Measurements from ENCODE around the gene CHI3L1. TPM values are rescaled to one million over a fixed set of nuclear protein-coding genes. Genes with fewer than 3 reads are reported as not detected.

The CHI3L1 gene
- total RNA-seq, 1 experiment from 2014 or later, result not detected

GRCh38 chr1:203174324-203174985 is 12.0 kb downstream of the CHI3L1 start (continued):
- TF ChIP-seq, protein P1, sequence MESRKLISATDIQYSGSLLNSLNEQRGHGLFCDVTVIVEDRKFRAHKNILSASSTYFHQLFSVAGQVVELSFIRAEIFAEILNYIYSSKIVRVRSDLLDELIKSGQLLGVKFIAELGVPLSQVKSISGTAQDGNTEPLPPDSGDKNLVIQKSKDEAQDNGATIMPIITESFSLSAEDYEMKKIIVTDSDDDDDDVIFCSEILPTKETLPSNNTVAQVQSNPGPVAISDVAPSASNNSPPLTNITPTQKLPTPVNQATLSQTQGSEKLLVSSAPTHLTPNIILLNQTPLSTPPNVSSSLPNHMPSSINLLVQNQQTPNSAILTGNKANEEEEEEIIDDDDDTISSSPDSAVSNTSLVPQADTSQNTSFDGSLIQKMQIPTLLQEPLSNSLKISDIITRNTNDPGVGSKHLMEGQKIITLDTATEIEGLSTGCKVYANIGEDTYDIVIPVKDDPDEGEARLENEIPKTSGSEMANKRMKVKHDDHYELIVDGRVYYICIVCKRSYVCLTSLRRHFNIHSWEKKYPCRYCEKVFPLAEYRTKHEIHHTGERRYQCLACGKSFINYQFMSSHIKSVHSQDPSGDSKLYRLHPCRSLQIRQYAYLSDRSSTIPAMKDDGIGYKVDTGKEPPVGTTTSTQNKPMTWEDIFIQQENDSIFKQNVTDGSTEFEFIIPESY (IDR thresholded peaks at IDR 0.05; ENCODE audit: extremely low read depth, insufficient replicate concordance, low read length), result no peak
- TF ChIP-seq ZFX (IDR thresholded peaks at IDR 0.05) (no peak), FOSL1 (IDR thresholded peaks at IDR 0.05; ENCODE audit: low read depth) (no peak)

DNA sequence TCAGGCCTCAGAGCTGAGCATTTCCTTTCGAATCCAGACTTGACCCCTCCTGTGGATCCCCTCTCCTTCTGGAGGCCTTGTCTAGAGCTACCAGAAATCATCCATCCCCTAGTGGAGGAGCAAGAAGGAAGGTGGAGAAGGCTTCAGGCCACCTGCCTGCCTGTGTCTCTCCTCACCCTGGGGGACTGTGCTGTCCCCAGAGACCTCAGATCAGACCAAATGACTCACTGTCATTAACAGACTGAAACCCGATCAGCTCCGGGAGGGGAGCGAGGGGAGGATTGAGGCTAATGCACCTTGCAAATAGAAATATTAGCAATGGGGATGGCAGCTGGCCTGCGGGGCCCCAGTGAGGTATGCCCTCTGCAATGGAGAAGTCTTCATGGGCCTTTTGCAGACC is 12.9 kb downstream of the CHI3L1 start:
- Histone ChIP-seq H3K9me2 (ENCODE audit: insufficient read depth) (no peaks in the 10 kb centered on the region), H2AFZ (ENCODE audit: low read depth, low read length, poor library complexity, severe bottlenecking) (no peak overlapping the region), H4K20me1 (ENCODE audit: insufficient read depth) (no peaks in the 10 kb centered on the region), H3K36me3 (ENCODE audit: control insufficient read depth in 1 of 2, insufficient read depth in 2 of 2, low read length in 2 of 2) (no peaks in the 10 kb centered on the region), H3K27me3 (ENCODE audit: insufficient read depth, low read length) (no peaks in the 10 kb centered on the region), H3K9me3 (ENCODE audit: control insufficient read depth in 1 of 2, insufficient read depth in 1 of 2, low read depth in 1 of 2, low read length in 2 of 2) (no peaks in the 10 kb centered on the region), H3K4me3 (replicated peaks in 1 of 2; ENCODE audit: low read depth in 1 of 2, low read length in 2 of 2) (no peak overlapping the region), H3K4me2 (ENCODE audit: low read length) (peak overlapping the region; percentile 52), H3K27ac (ENCODE audit: low read depth, low read length) (no peak overlapping the region), H3K79me2 (ENCODE audit: insufficient read depth, low read length) (no peaks in the 10 kb centered on the region), H3K9ac (ENCODE audit: low read length) (no peak overlapping the region), H3K4me1 (ENCODE audit: control insufficient read depth in 1 of 2, insufficient read depth in 2 of 2, low read length in 2 of 2) (peaks cover 29 to 77% of the 10 kb centered on the region in 2 experiments)
- CTCF ChIA-PET, result interaction anchor here (1.1 to 4.3 kb wide), 7 partner anchors 9 to 133 kb away, joined by 4 to 43 read pairs (median 17); partner anchors contain the start of gene ADORA1
- ATAC-seq, result no peak
- intact Hi-C loops (cut with micrococcal nuclease), result no loop called here
- TF ChIP-seq ELF1 (IDR thresholded peaks at IDR 0.05; ENCODE audit: borderline replicate concordance, low read depth) (no peak), CBX3 (IDR thresholded peaks at IDR 0.05; ENCODE audit: low read depth) (no peak), SP1 (IDR thresholded peaks at IDR 0.05; ENCODE audit: low read depth) (no peak), ZNF274 (IDR thresholded peaks at IDR 0.05; ENCODE audit: low read depth, low read length) (no peak), CEBPB (IDR thresholded peaks at IDR 0.05; ENCODE audit: low read depth) (no peak), ZFX (IDR thresholded peaks at IDR 0.05) (no peak), EGR1 (IDR thresholded peaks at IDR 0.05; ENCODE audit: low read depth) (no peak), POLR2A (IDR thresholded peaks at IDR 0.05; ENCODE audit: borderline replicate concordance, extremely low read depth, insufficient read depth, insufficient read length) (no peak)
- TF ChIP-seq, protein P2, sequence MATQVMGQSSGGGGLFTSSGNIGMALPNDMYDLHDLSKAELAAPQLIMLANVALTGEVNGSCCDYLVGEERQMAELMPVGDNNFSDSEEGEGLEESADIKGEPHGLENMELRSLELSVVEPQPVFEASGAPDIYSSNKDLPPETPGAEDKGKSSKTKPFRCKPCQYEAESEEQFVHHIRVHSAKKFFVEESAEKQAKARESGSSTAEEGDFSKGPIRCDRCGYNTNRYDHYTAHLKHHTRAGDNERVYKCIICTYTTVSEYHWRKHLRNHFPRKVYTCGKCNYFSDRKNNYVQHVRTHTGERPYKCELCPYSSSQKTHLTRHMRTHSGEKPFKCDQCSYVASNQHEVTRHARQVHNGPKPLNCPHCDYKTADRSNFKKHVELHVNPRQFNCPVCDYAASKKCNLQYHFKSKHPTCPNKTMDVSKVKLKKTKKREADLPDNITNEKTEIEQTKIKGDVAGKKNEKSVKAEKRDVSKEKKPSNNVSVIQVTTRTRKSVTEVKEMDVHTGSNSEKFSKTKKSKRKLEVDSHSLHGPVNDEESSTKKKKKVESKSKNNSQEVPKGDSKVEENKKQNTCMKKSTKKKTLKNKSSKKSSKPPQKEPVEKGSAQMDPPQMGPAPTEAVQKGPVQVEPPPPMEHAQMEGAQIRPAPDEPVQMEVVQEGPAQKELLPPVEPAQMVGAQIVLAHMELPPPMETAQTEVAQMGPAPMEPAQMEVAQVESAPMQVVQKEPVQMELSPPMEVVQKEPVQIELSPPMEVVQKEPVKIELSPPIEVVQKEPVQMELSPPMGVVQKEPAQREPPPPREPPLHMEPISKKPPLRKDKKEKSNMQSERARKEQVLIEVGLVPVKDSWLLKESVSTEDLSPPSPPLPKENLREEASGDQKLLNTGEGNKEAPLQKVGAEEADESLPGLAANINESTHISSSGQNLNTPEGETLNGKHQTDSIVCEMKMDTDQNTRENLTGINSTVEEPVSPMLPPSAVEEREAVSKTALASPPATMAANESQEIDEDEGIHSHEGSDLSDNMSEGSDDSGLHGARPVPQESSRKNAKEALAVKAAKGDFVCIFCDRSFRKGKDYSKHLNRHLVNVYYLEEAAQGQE (IDR thresholded peaks at IDR 0.05; ENCODE audit: low read depth), result no peak
- POLR2A ChIA-PET, result no interaction called here
- BruUV-seq (replicated peaks), result no TSS peak
- DNase-seq (ENCODE audit: low read depth, low spot score), result no peak
- RAD21 ChIA-PET (ENCODE audit: low non-redundant PET in 1 of 2, low total read pairs in 2 of 2, uncharacterized antibody in 2 of 2, unreplicated experiment in 2 of 2), result interaction anchor here (0.5 to 2.4 kb wide), 5 partner anchors 14 to 134 kb away, joined by 4 to 9 read pairs (median 7); no protein-coding TSS in a partner anchor
